GM21825 (cell line): Measurements from ENCODE around the gene SELENOM.

Source experiments
- ATAC-seq: cut with Tn5 transposase; IDR thresholded peaks from one replicate; pipeline ENCODE4 v1.9.1; 2021; ENCODE audit warnings: mild to moderate bottlenecking, moderate library complexity; ENCODE audit not compliant: unreplicated experiment

Gene SELENOM

DNA sequence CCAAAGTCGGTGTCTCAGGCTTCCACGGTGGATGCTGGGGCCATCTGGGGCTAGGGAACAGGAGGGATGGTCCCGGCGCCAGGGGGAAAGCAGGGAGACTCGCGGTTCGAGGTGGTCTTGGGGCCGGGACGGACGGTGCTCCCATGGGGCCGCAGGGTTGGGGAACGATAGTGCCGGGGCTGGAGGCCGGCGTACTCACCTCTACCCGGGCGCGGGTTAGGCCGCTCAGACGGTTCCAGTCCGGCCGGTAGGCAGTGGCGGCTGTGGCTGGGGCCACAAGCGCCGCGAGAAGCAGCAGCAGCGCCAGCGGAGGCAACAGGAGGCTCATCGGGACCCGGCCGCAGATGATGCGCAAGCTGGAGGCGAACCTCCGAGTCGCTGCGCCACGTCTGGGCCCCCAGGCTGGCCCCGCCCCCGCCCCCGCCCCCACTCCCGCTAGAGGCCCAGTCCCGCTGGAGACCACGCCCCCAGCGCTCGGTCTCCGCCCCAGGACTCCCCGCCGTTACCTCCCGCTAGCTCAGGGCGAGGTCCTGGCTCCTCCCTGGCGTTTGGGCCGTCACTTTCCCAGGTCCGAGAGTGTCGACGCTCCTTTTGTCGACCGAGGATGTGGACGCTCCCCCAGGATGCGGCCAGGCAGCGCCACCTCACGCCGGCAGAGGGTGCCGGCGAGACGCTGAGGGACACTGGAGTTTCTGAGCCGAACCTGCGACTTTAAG, at the start of gene SELENOM:
Gene SELENOM (minus strand): TSS at position 391 of the 716 bp plus-strand sequence. CDS start 63 bp downstream, at position 328.
- peak; percentile 87 for ATAC-seq

- ATAC-seq: no peak
Measured at GRCh38 chr22:31155422-31155821, 48.1 kb upstream of the SELENOM start.

DNA sequence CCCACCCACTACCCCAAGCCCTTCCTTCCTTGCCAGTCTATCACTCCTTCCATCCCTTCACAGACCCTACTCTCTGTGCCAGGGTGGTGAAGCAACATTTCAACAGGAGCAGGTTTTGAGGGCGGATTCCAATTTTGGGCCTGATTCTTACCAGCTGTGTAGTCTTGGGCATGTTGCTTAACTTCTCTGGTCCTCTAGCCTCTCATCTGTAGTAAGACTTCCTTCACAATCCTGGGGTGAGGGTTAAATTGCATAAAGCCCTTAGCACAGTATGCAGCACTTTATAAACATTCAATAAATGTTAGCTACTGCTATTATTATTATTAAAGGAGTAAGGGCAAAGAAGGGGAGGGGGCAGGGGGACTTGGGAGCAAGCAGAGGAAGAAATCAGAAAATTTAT, 47.6 kb upstream of the SELENOM start:
- ATAC-seq: no peak

- ATAC-seq: no peak
Measured at GRCh38 chr22:31153357-31153756, 46.0 kb upstream of the SELENOM start.

DNA sequence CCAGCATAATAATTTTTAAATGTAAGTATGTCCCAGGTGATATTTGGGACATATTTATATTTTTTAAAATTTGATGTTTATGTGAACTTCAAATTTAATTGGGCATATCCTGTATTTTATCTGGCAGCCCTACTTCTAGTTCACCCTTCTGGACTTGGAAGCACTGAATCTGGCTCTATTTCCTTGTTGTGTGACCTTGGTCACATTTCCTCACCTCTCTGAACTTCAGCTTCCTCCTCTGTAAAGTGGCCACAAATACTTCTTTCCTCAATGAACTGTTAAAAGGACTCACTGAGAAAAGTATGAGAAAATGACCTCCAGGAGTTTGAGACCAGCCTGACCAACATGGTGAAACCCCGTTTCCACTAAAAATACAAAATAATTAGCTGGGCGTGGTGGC, 44.5 kb upstream of the SELENOM start:
- ATAC-seq: no peak

DNA sequence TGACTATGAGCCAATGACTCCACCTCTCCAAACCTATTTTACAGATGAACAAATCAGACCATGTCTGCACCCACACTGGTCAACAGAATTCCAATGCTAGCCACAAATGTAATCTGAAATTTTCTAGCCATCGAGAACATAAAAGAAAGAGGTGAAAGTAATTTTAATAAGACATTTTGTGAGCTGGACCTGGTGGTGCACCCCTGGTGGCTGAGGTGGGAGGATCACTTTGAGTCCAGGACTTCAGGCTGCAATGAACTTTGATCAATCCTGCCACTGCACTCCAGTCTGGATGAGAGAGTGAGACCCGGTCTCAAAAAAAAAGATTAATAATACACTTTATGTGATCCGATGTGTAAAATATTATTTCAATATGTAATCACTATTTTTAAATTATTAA, 43.2 kb upstream of the SELENOM start:
- no peak for ATAC-seq

DNA sequence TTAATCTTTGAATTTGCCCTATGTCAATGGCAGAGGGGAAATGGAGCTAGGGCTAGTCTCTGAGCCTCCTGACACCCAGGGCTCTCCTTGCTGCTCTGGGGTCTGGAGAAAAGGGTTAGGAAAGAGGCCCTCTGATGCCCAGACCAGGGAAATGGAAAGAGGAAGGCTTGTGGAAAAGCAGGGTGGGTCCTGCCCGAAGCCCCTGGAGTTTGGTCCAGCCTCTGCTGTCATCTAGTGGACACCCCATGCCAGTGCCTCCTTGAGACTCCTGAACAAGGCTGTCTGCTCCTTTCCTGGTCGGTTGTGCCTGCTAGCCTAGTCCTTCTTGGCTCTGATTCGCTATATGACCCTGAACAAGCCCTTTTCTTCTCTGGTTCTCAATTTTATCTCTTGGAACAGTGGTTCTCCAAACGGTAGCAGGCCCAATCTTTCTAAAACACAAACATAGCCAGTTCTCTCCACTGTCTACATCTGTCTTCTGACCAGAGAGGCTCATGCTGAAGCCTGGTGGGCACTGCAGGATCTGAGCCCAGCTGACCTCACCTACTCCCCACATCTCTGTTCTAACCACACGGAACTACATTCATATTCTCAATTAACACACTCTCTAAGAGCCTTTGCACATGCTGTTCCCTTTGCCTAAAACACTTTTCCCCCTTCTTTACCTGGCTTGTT, 41.7 kb upstream of the SELENOM start:
- no peak for ATAC-seq

- ATAC-seq: no peak
Measured at GRCh38 chr22:31148488-31148887, 41.1 kb upstream of the SELENOM start.

GRCh38 chr22:31144223-31144622, 36.9 kb upstream of the SELENOM start:
- no peak for ATAC-seq

- ATAC-seq: no peak
Measured at GRCh38 chr22:31143537-31143936, 36.2 kb upstream of the SELENOM start.

GRCh38 chr22:31143038-31143437, 35.7 kb upstream of the SELENOM start:
- no peak for ATAC-seq

GRCh38 chr22:31142285-31142684, 34.9 kb upstream of the SELENOM start:
- no peak for ATAC-seq

DNA sequence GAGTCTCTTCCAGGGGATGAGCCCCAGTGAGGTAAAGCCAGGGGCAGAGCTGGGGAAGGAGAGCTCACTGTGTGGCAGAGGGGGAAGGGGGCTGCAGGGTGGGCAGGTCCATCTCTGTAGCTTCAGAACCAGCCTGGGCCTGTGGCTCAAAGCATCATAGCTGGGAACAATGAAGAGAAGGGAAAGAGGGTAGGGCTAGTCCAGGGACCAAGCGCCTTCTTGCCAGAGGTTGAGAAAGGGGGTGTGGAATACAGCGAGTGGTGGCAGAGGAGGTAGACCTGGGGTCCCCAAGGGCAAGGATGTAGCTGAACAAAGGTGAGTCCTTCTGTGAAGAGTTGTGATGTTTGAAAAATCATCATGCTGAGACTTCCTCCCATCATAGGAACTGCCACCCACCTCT, 34.2 kb upstream of the SELENOM start:
- no peak for ATAC-seq

GRCh38 chr22:31140746-31141145, 33.4 kb upstream of the SELENOM start:
- ATAC-seq: no peak

DNA sequence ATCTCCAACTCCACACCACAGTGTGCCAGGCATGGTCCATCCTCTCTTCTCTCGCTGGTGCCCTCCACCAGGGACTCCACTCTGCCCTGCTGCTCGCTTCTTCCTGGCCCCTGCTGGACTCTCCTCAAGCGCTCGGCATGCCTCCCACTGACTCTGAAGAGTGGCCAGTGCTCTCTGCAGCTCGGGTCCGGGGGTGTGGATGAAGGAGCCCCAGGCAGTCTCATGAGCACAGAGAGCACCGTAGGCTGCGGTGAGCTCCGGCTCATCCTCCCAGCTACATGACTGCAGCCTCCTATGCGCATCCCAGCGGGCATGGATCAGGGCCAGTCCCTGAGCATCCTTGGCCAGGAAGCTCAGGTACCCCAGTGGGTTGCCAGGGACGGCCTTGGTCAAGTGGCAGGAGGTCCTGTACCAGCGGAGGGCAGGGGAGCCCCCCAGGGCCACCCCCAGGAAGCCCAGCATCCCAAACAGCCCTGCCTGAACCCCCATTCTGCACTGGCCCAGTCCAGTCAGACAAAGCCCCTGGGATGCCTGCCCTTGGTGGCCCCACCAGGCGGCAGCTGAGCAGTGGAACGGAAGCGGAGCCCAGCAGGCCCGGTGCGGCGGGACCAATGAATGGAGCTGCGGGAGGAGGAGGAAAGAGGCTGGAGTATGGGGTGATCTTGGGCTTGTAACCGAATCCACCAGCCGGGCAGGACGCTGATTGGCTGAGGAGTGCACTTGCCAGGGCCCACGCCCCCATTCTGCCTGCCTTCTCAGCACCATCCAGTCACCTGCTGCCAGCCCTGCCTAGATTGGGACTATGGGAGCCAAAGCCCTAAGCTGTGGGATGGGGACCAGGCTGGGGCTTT, 32.7 kb upstream of the SELENOM start, which contains the start of gene PLA2G3:
Gene PLA2G3 (minus strand): TSS at position 643 of the 851 bp plus-strand sequence. CDS start 154 bp downstream, at position 489.
- no peak for ATAC-seq

DNA sequence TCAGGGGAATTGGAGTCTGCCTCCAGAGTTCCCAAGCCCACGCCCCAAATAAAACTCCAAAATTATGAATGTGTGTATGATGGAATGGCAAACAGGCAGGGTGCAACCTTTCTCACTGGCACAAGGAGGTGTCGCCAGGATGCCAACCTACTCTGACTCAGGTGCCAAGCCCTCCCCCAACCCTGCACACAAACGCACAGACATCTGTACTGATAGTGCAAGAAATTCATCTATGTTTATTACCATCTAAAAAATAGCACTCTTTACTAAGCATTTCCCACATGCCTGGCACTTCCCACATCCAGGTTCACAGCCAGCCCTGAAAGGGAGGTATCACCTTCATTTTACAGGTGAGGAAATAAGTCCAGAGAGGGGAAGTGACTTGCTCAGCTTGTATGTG, 31.7 kb upstream of the SELENOM start:
- no peak for ATAC-seq

DNA sequence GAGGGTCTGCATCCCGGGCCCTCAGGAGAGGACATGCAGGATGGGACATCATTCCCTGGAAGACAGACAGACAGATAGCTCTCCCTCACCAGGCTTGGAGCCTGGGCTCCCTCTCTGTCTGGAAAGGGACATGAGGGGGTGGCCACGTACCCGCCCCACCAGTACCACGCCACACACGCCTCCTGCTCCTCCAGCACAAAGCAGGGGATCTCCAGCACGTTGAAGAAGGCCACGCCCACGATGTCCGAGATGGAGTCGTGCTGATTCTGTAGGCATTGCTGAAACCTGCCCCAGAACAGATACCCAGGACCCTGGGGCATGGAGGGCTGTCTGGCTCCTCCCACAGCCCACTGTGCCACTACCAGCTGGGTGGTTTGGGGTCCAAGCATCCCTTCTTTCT, 30.8 kb upstream of the SELENOM start:
- ATAC-seq: no peak

- no peak for ATAC-seq
Measured at GRCh38 chr22:31137721-31138120, 30.4 kb upstream of the SELENOM start.

DNA sequence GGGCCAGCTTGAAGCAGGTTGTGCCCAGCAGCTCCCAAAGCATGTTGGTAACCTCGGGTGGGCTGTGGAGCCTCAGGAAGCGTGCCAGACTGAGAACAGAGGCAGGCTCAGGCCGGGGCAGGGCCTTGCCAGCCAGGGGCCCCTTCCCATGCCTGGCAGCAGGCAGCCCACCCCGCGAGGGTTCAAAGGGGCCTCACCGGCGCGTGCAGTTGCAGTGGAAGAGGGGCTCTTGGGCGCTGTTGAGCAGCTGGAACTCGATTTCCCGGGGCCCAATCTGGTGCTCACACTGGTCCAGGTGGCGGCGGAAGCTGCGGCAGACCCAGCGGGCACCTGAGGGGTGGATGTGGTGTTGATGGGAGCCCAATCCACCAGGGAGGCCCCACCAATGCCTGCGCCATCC, 29.3 kb upstream of the SELENOM start:
- ATAC-seq: no peak

- no peak for ATAC-seq
Measured at GRCh38 chr22:31136155-31136554, 28.8 kb upstream of the SELENOM start.

GRCh38 chr22:31135706-31136105, 28.3 kb upstream of the SELENOM start:
- ATAC-seq: no peak

GRCh38 chr22:31134688-31135087, 27.3 kb upstream of the SELENOM start:
- ATAC-seq: no peak
